ENCODE data around the gene ANP32A.

DNA sequence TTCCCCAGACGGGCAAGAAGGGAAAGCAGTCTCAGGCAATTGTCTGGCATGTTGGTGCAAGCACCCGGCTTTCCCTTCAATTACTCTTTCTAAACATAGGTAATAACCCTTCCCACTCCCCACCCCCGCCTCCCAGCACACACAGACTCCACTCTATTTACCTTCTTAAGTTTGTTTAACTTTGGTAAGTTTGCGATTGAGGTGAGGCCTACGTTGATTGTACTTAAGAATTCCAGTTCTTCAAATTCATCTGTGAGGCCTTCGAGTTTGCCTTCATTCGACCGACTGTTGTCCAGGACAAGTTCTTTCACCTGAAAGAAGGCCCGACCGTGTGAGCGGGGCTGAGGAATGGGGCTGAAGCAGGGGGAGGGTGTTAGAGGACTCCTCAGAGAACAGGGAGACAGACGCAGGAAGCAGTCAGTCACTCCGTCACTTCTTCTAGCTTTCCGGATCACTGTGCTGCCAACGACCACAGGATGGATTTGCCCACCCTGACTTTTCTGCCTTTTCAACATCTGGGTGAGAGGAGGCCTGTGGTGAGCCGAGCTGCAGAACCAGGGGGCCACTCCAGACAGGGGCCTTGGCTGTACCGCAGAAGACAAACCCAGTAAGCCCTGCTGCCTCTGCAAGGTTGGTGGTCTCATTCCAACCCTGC lies 33.0 kb downstream of the ANP32A start:
- TF ChIP-seq, protein P1, sequence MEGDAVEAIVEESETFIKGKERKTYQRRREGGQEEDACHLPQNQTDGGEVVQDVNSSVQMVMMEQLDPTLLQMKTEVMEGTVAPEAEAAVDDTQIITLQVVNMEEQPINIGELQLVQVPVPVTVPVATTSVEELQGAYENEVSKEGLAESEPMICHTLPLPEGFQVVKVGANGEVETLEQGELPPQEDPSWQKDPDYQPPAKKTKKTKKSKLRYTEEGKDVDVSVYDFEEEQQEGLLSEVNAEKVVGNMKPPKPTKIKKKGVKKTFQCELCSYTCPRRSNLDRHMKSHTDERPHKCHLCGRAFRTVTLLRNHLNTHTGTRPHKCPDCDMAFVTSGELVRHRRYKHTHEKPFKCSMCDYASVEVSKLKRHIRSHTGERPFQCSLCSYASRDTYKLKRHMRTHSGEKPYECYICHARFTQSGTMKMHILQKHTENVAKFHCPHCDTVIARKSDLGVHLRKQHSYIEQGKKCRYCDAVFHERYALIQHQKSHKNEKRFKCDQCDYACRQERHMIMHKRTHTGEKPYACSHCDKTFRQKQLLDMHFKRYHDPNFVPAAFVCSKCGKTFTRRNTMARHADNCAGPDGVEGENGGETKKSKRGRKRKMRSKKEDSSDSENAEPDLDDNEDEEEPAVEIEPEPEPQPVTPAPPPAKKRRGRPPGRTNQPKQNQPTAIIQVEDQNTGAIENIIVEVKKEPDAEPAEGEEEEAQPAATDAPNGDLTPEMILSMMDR (IDR thresholded peaks at IDR 0.05), result no peak
- no peak for TF ChIP-seq POLR2A (IDR thresholded peaks at IDR 0.05)

Measured in testis (tissue), 2 donors.